ENCODE data around the gene FMO4.
"Not testable (repeated sequence)": the region's sequence is repeated elsewhere in the genome, so short reads cannot be mapped to it uniquely, and the experiment has no call there.

The FMO4 gene, protein sequence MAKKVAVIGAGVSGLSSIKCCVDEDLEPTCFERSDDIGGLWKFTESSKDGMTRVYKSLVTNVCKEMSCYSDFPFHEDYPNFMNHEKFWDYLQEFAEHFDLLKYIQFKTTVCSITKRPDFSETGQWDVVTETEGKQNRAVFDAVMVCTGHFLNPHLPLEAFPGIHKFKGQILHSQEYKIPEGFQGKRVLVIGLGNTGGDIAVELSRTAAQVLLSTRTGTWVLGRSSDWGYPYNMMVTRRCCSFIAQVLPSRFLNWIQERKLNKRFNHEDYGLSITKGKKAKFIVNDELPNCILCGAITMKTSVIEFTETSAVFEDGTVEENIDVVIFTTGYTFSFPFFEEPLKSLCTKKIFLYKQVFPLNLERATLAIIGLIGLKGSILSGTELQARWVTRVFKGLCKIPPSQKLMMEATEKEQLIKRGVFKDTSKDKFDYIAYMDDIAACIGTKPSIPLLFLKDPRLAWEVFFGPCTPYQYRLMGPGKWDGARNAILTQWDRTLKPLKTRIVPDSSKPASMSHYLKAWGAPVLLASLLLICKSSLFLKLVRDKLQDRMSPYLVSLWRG

DNA sequence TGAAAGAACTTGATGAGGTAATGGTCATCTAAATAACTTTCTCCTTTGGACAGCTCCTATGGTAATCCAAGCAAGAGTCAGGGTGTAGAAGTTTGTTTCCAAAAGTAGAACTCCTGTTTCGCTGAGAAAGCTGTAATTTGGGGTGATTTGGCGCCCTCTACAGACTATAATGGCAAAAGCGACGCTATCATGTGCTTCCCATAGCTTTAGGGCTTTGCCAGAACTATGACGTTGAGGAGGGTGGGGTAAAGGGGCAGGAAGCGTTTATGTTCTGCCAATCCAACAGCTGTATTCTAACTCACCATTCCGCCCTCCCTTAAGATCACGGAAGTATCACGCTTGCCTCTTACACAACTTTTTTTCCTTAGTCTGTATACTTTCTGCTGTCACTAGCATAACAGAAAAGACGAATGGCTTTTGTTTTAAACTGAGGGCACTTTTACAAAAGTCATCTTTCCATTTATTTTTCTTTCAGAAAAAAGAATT lies at the start of gene FMO4:
FMO4 (plus strand) TSS at position 349 of the 486 bp plus-strand sequence. CDS start 5,643 bp downstream, outside the sequence.
- DNase-seq (ENCODE audit: low read depth in 2 of 2) = peak; percentile 66 to 84

DNA sequence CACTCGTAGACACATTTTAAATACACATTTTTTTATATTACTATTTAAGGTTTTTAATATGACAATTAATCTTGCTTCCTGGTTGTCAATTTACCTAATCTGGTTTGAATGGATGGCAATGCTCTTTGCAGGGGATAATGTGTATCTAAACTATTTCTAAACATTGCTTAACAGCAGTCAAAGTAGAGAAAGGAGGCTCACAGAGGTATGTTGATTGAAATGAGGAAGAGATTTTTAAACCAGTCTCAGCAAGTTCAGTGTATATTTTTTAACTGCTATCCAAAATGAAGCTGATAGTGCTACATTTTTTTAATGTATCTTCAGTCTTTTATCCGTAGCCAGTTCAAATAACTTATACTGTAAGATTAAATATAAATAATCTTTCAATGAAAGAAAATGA lies 48.3 kb upstream of the FMO4 start:
- DNase-seq (ENCODE audit: low read depth in 2 of 2) = no peak

DNA sequence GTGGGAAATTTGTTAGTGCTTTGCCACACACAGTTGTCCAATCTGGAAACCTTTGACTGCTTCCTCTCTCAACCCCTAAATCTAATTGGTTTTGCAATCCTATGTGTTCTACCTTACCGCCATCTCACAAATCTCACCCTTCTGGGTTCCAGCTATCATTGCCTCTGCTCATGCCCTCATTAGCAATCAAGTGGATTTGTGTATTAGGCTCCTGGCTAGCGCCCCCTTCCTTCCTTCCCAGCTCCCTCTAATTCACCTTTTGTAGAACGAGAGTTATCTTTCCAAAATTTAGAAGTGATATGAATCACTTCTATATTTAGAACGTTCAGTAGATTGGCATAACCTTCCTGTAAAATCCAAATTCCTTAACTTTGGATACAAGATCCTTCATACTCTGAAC lies 47.1 kb upstream of the FMO4 start:
- no peak for DNase-seq (ENCODE audit: low read depth in 2 of 2)

DNA sequence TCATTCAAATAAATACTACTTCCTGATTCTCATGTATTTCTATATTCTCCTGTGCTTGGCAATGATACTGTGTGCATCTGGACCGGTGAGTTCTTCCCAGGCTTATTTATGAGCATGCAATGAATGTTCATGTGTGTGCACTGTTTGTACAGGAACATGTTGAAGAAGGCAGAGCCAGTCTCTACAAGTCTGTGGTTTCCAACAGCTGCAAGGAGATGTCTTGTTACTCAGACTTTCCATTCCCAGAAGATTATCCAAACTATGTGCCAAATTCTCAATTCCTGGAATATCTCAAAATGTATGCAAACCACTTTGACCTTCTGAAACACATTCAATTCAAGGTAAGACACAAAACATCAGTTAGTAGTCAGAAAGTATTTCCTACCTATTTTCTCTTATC lies 46.6 kb upstream of the FMO4 start:
- no peak for DNase-seq (ENCODE audit: low read depth in 2 of 2)

DNA sequence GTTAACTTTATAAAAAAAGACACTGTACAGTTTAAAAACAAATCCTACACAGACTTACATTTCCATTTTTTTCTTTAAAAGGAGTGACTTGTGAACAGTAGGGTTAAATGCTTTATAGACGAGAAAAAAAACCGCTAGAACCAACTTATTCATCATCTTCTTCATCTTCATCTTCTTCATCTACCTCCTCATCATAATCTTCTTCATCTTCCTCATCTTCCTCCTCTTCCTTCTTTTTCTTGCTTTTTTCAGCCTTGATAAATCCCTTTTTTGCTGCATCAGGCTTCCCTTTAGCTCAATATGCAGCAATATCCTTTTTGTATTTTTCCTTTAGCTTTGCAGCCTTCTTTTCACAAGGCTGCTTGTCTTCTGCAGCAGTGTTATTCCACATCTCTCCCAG lies 43.2 kb upstream of the FMO4 start:
- no peak for DNase-seq (ENCODE audit: low read depth in 2 of 2)

DNA sequence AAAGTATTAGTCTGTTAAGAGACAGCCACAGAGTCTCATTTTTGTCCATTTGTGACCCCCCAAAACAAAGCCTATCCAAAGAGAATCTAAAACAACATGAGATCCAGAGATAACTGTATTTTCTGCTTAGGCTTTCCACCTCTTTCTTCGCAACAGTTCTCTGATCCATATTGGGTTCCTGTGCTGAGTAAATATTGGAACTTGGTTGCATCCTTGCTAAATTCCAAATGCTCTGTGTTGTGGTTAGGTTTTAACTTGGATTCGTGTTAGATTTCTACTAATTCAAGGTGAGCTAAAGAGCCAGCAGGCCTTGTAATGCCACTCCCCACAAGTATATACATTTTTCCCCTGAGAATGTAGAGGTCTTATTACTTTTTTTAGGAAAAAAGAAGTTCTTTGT lies 36.4 kb upstream of the FMO4 start:
- DNase-seq (ENCODE audit: low read depth in 2 of 2) = no peak

DNA sequence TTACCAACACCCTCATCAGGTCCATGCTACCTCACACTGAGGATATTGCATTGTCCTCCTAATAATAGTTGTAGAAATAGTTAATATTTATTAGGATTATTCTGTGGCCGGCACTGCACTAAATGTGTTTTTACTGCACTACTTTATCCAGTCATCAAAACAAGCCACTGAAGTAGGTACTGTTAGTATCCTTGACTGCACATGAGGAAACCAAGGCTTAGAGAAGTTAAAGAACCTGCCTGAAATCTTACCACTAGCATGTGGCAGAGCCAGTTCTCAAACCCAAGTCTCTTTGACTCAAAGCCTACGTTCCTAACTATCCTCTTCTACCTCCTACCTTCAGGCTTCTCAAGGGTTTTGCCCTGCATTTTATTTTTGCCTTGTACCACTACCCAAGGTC lies 34.7 kb upstream of the FMO4 start:
- no peak for DNase-seq (ENCODE audit: low read depth in 2 of 2)

DNA sequence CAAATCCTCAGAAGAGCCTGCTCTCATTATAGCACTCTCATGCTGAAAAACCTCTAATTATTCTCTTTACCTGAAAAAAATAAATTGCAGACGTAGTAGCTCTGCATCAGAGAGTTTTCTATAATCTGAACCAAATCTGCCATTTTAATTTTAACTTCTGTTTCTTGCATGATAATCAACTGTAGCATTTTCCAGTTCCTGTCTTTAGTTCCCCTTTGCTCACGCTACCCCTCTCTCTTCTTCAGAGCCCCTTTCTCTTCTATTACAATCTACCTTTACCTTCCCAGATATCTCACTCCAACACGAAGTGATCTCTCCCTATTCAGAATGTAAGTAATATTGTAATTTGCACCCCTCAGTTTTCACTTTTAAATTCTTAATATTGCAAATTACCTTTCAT lies 34.3 kb upstream of the FMO4 start:
- no peak for DNase-seq (ENCODE audit: low read depth in 2 of 2)

DNA sequence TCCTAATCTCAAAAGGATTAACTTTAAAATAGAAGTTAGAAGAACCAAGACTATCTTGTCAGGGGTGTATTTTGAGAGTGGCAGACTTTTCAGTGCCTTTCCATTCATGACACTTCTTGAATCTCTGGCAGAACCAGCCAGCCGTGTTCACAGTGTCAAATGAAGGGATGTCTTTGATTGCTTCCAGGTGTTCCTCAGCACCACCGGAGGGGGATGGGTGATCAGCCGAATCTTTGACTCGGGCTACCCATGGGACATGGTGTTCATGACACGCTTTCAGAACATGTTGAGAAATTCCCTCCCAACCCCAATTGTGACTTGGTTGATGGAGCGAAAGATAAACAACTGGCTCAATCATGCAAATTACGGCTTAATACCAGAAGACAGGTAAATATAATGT lies 33.4 kb upstream of the FMO4 start:
- no peak for DNase-seq (ENCODE audit: low read depth in 2 of 2)

DNA sequence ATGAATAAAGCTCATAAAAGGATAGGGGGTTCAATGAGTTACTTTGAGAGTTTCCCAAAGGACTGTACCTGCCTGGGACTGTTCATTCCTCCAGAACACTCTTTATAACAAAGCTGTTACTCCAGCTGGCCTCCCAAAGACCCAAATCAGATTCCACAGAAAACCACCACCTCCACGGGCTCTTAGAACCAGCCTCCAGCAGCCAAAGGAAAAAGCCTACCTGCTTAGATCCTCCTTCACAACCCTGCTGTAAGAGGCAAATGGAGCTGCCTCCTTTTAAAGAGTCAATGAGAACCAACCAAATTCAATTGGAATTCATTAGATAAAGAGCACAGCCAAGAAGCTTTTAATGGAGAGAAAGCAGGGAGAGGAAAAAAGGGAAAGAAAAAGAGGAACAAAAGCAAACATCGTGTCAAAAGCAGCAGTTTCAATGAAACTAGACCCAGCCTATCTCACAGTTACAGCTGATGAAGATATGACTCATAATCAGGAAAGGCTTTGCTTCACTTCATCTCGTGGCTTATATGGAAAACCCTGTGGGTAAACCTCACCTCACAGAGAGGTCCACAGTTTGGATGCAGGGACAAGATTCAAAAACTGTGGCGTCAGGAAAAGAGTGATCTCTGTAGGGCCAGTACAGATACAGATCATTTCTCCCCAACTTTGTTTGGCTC lies 27.8 kb upstream of the FMO4 start:
- DNase-seq (ENCODE audit: low read depth in 2 of 2) = no peak

DNA sequence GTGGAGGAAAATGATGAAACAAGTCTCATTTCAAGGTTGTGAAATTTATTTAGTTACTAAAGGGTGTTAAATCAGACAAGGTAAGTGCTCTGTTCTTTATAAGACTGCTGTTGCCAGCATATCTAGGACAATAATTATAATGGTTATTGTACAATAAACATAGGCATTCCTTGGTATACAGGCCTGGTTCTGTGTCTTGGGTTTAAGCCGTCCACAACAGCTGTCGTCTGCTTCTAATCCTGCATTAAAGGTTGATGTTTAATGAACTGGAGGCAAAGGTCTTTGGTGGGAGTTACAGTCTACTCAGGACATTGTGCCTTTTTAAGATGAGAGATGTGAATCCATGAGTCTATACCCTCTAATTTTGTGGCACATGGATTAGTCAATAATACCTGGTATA lies 23.4 kb upstream of the FMO4 start:
- no peak for DNase-seq (ENCODE audit: low read depth in 2 of 2)

DNA sequence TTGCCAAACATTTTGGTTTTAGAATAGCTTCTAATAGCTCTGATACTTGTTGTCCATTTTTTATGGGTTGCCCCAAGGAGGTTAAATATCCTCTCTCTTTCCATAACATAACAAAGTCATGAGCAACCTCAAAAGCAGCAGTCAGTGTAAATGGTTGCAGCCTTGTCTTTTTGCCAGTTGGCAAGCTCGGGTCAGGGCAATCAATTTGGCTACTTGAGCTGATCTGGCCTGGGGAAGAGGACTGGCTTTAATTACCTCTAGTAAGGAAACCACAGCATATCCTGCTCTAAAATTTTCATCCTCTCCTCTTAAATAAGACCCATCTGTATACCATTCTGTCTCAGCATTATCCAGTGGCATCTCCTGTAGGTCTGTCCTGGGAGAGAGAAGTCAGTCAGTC lies 21.2 kb upstream of the FMO4 start:
- no peak for DNase-seq (ENCODE audit: low read depth in 2 of 2)

DNA sequence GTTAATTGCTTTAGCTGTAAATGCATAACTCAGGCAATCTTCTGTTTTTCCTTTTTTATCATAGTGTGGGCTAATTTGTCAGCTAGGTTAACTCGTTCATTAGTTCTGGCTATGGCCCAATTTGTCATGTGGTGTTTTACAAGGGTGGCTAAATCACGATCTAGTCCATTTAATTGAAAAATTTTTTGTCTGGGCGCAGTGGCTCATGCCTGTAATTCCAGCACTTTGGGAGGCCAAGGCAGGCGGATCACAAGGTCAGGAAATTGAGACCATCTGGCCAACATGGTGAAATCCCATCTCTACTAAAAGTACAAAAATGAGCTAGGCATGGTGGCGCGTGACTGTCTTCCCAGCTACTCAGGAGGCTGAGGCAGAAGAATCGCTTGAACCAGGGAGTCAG lies 18.6 kb upstream of the FMO4 start:
- not testable (repeated sequence) for DNase-seq (ENCODE audit: low read depth in 2 of 2)

DNA sequence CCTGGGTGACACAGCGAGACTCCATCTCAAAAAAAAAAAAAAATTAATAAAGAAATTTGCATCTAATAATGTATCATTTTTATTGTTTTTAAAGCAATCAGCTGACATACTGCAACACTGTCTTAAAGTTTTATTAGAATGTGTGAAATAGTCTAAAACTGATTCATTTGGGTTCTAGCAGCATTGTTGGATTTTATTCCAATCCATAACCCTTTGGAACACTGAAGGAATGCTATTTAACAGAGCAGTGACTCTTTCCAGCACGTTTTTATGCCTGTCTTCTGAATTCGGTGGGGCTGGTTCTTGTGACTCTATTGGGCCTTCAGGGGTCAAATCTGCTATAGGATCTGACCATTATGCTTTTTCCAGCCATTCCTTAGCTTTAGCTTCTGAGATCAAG lies 18.2 kb upstream of the FMO4 start:
- DNase-seq (ENCODE audit: low read depth in 2 of 2) = no peak

DNA sequence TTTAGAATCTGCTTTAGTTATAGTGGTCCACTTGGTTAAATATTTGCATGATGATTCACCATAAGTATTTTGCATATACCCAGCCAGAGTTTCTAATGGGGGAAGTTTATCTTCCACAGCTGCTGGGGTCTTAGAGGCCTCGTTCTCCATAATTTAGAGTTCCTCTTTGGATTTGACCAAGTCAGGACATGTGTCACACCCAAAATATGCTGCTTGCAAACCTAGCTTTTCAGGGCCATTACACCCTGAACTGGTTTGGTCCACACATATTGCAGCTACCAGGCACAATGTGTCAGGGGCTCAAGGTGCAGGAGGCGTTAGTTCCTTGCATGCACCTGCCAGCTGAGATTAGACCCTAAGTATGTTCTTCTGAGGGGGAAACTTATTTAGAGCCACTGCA lies 17.1 kb upstream of the FMO4 start:
- no peak for DNase-seq (ENCODE audit: low read depth in 2 of 2)

DNA sequence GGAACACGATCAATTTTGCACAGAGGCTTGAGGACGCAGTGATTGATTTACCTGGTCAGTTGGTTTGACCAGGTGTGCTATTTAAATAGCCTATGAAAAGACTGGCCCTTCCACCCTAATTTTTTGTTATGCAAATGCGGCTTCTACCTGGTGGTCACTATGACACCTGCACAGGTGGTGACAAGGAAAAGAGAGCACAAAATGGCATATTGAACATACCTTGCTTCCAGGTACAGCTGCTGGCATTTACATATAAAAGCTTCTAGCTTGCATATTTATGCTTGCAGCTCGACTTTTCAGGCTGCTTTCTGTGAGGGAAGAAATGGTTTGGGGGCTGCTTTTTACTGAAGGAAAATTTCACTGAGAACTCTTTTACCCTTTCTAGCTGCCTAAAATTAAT lies 15.3 kb upstream of the FMO4 start:
- DNase-seq (ENCODE audit: low read depth in 2 of 2) = no peak

DNA sequence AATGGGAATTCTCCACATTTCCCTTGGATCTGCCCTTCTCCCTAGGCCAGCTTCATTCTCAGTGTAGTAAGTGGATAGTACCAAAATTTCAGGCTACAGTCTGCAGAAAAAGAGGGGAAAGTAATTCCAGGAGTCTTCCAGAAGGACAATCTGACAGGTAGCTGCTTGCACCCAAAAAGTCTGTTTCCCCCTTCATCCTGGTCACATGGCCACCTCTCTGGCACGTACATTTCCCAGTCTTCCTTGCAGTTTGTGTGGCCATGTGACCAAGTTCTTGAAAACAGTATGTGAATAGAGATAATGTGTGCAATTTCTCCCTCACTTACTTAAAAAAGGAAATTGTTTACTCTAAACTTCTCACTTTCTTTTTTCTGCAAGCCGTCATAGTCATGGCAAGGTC lies 14.6 kb upstream of the FMO4 start:
- no peak for DNase-seq (ENCODE audit: low read depth in 2 of 2)

DNA sequence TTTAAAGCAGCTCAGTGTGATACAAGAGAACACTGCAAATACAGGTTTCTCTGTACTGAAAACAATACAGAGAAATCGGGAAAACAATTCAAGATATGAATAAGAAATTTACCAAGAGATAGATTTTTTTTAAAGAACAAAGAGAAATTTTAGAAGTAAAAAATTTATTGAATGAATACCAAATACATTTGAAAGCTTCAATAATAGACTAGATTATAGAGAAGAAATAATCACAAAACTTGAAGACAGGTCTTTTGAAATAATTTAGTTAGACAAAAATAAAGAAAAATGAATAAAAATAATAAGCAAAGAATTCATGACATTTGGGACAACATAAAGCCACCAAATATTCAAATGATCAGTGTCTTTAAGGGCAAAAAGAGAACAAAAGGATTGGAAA lies 13.6 kb upstream of the FMO4 start:
- DNase-seq (ENCODE audit: low read depth in 2 of 2) = no peak

DNA sequence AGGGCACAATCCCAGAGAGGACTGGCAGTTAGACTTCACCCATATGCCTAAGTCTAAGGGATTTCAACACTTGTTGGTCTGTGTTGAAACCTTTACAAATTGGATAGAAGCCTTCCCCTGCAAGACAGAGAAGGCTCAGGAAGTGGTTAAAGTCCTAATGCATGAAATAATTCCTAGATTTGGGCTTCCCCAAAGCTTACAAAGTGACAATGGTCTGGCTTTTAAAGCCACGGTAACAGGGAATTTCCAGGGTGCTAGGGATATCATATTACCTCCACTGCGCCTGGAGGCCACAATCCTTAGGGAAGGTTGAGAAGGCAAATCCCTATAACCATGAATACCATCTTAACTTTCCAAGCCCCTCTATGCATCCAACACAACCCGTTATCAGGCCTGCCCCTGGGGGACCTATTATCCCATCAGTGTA lies 3.3 kb upstream of the FMO4 start:
- no peak for DNase-seq (ENCODE audit: low read depth in 2 of 2)

DNA sequence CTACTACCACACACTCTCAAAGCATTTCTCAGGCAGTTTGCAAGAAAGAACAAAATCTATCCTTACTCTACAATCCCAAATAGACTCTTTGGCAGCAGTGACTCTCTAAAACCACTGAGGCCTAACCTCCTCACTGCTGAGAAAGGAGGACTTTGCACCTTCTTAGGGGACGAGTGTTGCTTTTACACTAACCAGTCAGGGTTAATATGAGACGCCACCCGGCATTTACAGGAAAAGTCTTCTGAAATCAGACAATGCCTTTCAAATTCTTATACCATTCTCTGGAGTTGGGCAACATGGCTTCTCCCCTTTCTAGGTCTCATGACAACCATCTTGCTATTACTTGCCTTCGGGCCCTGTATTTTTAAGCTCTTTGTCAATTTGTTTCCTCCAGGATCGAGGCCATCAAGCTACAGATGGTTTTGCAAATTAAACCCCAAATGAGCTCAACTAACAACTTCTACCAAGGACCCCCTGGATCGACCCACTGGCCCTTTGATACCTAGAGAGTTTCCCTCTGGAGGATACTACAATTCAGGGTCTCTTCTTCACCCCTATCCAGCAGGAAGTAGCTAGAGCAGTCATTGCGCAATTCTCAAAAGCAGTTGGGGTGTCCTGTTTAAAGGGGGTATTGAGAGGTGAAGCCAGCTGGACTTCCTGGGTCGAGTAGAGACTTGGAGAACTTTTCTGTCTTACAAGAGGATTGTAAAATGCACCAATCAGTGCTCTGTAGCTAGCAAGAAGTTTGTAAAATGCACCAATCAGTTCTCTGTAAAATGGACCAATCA lies 2.0 kb upstream of the FMO4 start:
- DNase-seq (ENCODE audit: low read depth in 2 of 2) = no peak

DNA sequence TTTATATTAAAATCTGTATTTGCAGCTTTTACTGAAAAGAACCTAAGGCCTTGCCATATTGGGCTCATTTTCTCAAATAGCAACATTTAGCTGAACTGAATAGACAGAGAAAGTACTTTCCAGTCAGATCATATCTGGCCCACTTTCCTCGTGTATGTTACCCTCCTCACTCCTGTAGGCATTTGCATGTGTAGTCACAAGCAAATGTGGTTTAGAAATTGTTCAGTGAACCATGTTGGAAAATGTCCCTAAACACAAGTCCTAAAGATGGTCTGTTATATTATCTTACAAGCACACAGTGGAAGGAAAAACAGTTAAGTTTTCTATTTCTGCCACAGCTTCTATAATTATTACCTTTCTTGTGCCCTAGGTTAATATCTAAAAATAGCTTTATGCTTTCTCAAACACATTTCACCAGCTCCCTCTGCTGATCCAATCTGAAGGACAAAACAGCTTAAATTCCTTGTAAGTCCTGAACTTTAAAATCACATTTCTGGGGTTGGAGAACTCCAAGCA lies 606 bp upstream of the FMO4 start:
- DNase-seq (ENCODE audit: low read depth in 2 of 2) = no peak

DNA sequence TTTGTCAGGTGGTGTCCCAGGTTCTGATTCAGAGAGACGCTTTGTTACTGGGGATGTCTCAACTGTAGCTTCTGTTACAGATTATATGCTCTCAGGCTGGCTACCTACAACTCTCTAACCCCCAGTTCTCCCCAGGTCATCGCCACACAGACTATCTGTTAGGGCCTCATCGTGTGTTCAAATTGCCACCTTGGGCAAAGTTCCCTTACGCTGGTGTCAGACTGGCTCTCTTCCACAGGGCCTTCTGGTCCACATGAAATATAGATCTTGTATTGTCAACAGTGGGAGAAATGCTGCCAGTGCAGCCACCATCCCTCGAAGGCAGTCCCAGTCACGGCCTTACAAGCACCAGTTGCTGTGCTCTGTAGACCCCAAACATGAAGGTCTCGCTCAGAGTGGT lies 15.3 kb downstream of the FMO4 start:
- DNase-seq (ENCODE audit: low read depth in 2 of 2) = no peak

Data from stimulated activated CD8-positive, alpha-beta memory T cell treated with anti-CD3 and anti-CD28 coated beads, Interleukin-7, amount 100 ng/mL, for 4 hours (primary cell).